K562 (cell line): ENCODE results near the gene PIK3R1. TPM values are rescaled to one million over a fixed set of nuclear protein-coding genes. Genes with fewer than 3 reads are reported as not detected.

Experiments
- CBFA2T3 ChIP-seq: fragments of 450-650 bp; IDR thresholded peaks from 2 replicates; pipeline ENCODE4 v1.6.1; 2017
- DACH1 ChIP-seq: fragments of 450-650 bp; IDR thresholded peaks from 2 replicates; pipeline ENCODE4 v1.6.1; 2018; ENCODE audit not compliant: partially characterized antibody
- FOXK1 ChIP-seq: sonication (generic); formaldehyde crosslinking; IDR thresholded peaks from 2 replicates; pipeline ENCODE4 v1.8.0; 2022; ENCODE audit warnings: missing genetic modification reagents, mild to moderate bottlenecking, borderline replicate concordance
- JUND ChIP-seq, 2 experiments: IDR thresholded peaks; 2 replicates in 1 of 2; 3 replicates in 1 of 2; pipeline ENCODE4 v1.6.1; 2011; ENCODE audit warnings: borderline replicate concordance in 2 of 2, low read depth in 2 of 2, low read length in 2 of 2, improper control_type of control experiment in 1 of 2, missing biosample characterization in 1 of 2, missing genetic modification characterization in 1 of 2, missing genetic modification reagents in 1 of 2
- KDM1A ChIP-seq, 2 experiments: fragments of 450-650 bp; IDR thresholded peaks; 2 replicates each; pipeline ENCODE4 v1.6.1; 2016; ENCODE audit warnings: mild to moderate bottlenecking in 2 of 2
- LEF1 ChIP-seq: fragments of 450-650 bp; IDR thresholded peaks from 2 replicates; pipeline ENCODE4 v1.6.1; 2016; ENCODE audit warnings: mild to moderate bottlenecking
- NCOR1 ChIP-seq: fragments of 450-650 bp; IDR thresholded peaks from 2 replicates; pipeline ENCODE4 v1.6.1; 2016; ENCODE audit warnings: mild to moderate bottlenecking, moderate library complexity
- RCOR1 ChIP-seq, 2 experiments: IDR thresholded peaks; 2 replicates each; pipeline ENCODE4 v1.6.1; 2012; ENCODE audit warnings: low read depth in 2 of 2, low read length in 2 of 2, borderline replicate concordance in 1 of 2, improper control_type of control experiment in 1 of 2
- SREBF2 ChIP-seq: sonication (generic); formaldehyde crosslinking; IDR thresholded peaks from 2 replicates; pipeline ENCODE4 v1.4.0; 2020; ENCODE audit warnings: mild to moderate bottlenecking, missing genetic modification reagents
- TCF3 ChIP-seq: sonication (generic); formaldehyde crosslinking; IDR thresholded peaks from 2 replicates; pipeline ENCODE4 v1.4.0; 2020; ENCODE audit warnings: mild to moderate bottlenecking, missing genetic modification reagents
- polyA plus RNA-seq, 8 experiments: library from polyadenylated mRNA; depleted of rRNA in 4 of 8; stranded (reverse) in 5 of 8; unstranded in 3 of 8; fragments of >200 nt; fragmentation: Nextera tagmentation in 2 of 8; fragmentation: Illumina TruSeq in 1 of 8; extraction: Ambion mirVana in 2 of 8; extraction: Trizol in 1 of 8; gene quantifications; 2 replicates each; pipeline versions ENCODE4 v1.2.1 to v1.2.3, GENCODE V29; 2011 to 2014; ENCODE audit warnings: inconsistent platforms in 1 of 8, missing spikeins in 1 of 8
- total RNA-seq, 7 experiments: library from RNA; depleted of rRNA in 6 of 7; stranded (reverse); fragments of >200 nt in 6 of 7; fragmentation: Illumina TruSeq in 2 of 7; extraction: Trizol in 2 of 7; gene quantifications; 2 replicates each; pipeline versions ENCODE4 v1.2.1 to v1.2.3, GENCODE V29; 2011 to 2021; ENCODE audit warnings: low replicate concordance in 1 of 7
- TF ChIP-seq, protein P1 (sequence below), 3 experiments: IDR thresholded peaks in 2 of 3; conservative IDR thresholded peaks in 1 of 3; 2 replicates each; pipeline ENCODE4 v1.5.1; 2011 to 2012; ENCODE audit warnings: low read length in 3 of 3, mild to moderate bottlenecking in 3 of 3, control low read depth in 2 of 3, improper control_type of control experiment in 1 of 3, inconsistent platforms in 1 of 3, low read depth in 1 of 3, mixed read lengths in 1 of 3, moderate library complexity in 1 of 3; ENCODE audit not compliant: insufficient read depth in 2 of 3

Gene PIK3R1
- total and polyA plus RNA-seq, 9 of the 15 experiments (the other 6 are each of a cell fraction or from before 2014, with no cell fraction given): 1.1 to 9.7 (median 4.8) TPM

DNA sequence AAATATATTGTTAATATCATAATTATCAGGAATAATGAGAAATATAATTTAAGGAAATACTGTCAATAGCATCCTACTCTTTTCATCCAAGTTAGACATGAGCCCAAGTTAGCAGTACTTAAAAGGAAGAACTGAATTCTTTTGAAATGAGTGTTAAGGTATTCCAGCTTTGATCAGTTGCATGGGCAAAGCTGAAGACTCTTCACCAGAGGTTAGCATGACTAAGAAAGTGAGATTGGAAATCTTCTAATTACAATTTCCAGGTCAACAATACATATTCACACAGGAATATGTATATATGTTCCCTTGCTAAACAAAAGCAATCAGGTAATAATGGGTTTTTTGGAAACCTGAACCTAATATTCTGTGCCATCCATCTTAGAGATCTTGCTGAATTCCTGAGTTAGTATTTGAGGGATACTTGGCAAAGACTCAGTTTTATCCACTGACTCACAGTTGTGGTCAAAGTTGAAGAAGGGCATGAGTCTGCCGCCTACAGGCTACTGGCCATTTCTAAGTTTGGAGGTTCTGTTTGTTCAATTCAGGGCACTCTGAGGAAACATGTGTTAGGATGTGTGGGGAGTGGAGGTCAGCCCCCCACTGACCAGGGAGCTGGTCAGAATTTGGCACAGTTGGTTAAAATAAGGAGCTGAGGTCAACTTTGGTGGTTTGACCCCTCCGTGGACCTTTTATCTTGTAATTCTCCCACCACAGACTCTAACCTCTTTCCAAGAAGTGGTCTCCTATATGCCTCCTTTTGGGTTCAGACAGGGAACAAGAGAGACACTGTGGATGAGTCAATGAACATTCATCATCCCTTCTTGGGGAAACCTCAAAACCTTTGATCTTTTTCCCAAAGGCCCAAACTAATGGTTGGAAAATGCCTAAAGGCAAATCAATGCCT lies 118.3 kb downstream of the PIK3R1 start (continued):
- TF ChIP-seq, protein P1, sequence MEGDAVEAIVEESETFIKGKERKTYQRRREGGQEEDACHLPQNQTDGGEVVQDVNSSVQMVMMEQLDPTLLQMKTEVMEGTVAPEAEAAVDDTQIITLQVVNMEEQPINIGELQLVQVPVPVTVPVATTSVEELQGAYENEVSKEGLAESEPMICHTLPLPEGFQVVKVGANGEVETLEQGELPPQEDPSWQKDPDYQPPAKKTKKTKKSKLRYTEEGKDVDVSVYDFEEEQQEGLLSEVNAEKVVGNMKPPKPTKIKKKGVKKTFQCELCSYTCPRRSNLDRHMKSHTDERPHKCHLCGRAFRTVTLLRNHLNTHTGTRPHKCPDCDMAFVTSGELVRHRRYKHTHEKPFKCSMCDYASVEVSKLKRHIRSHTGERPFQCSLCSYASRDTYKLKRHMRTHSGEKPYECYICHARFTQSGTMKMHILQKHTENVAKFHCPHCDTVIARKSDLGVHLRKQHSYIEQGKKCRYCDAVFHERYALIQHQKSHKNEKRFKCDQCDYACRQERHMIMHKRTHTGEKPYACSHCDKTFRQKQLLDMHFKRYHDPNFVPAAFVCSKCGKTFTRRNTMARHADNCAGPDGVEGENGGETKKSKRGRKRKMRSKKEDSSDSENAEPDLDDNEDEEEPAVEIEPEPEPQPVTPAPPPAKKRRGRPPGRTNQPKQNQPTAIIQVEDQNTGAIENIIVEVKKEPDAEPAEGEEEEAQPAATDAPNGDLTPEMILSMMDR (IDR thresholded peaks at IDR 0.05 in 2 of 3, conservative IDR thresholded peaks at IDR 0.05 in 1 of 3; ENCODE audit: insufficient read depth in 2 of 3, low read depth in 1 of 3, low read length in 3 of 3): peak; percentile 53 to 60 (median 55)
- TF ChIP-seq KDM1A (IDR thresholded peaks at IDR 0.05) (peak; percentile 43 to 63; a peak in 3 of 4 replicates), FOXK1 (CRISPR knock-in tag) (no peak), DACH1 (peak; percentile 15), TCF3 (CRISPR knock-in tag) (peak; percentile 22), RCOR1 (IDR thresholded peaks at IDR 0.05; ENCODE audit: borderline replicate concordance in 1 of 2, low read depth in 2 of 2, low read length in 2 of 2) (0 out of 4 replicates have a peak, but pooled peaks of 1 of the 2 experiments have one; percentile 13), SREBF2 (CRISPR knock-in tag) (no peak), NCOR1 (peak; percentile 17; the same call in 1 of the 2 replicates), JUND (IDR thresholded peaks at IDR 0.05; ENCODE audit: borderline replicate concordance, low read depth, low read length) (peak; percentile 45; the same call in 1 of the 2 replicates), JUND (tag; IDR thresholded peaks at IDR 0.05; ENCODE audit: borderline replicate concordance, low read depth, low read length) (peak; percentile 63; the same call in 1 of the 3 replicates), CBFA2T3 (peak; percentile 64), LEF1 (peak; percentile 74)
